Parathyroid adenoma (tissue), 2 donors: Measurements from ENCODE around the gene LRRC4C.

Source experiments
- H2AFZ ChIP-seq: fragments of 300-600 bp; sonication (generic); one replicate; pipeline ENCODE4 v1.7.0; 2017; ENCODE audit warnings: antibody characterized with exemption, mild to moderate bottlenecking
- H3K27ac ChIP-seq: fragments of 300-600 bp; sonication (generic); one replicate; pipeline ENCODE4 v1.7.0; 2017
- H3K27me3 ChIP-seq: fragments of 300-600 bp; sonication (generic); one replicate; pipeline ENCODE4 v1.7.0; 2017; ENCODE audit warnings: low read length; ENCODE audit not compliant: control insufficient read depth, insufficient read depth
- H3K36me3 ChIP-seq: fragments of 300-600 bp; sonication (generic); one replicate; pipeline ENCODE4 v1.7.0; 2017; ENCODE audit warnings: low read length; ENCODE audit not compliant: control insufficient read depth, insufficient read depth
- H3K4me1 ChIP-seq: fragments of 300-600 bp; sonication (generic); one replicate; pipeline ENCODE4 v1.7.0; 2017; ENCODE audit warnings: control low read depth
- H3K4me2 ChIP-seq: fragments of 300-600 bp; sonication (generic); one replicate; pipeline ENCODE4 v1.7.0; 2017; ENCODE audit warnings: low read length
- H3K4me3 ChIP-seq: fragments of 300-600 bp; sonication (generic); one replicate; pipeline ENCODE4 v1.7.0; 2017; ENCODE audit warnings: low read depth, low read length
- H3K79me2 ChIP-seq: fragments of 300-600 bp; sonication (generic); one replicate; pipeline ENCODE4 v1.7.0; 2017; ENCODE audit warnings: control low read depth
- H3K9ac ChIP-seq: fragments of 300-600 bp; sonication (generic); one replicate; pipeline ENCODE4 v1.7.0; 2017; ENCODE audit warnings: mild to moderate bottlenecking
- H3K9me3 ChIP-seq: fragments of 300-600 bp; sonication (generic); one replicate; pipeline ENCODE4 v1.7.0; 2017; ENCODE audit warnings: low read length; ENCODE audit not compliant: control insufficient read depth
- CTCF ChIP-seq: fragments of 300-600 bp; sonication (generic); IDR thresholded peaks from one replicate; pipeline ENCODE4 v1.7.0; 2017; ENCODE audit warnings: antibody characterized with exemption, mild to moderate bottlenecking
- donor health status: primary hyperparathyroidism.

The LRRC4C gene

GRCh38 chr11:40129266-40129665 lies 1330.2 kb downstream of the LRRC4C start:
- TF ChIP-seq CTCF, result no peak
- Histone ChIP-seq H3K4me2 (no peak overlapping the region), H3K4me1 (no peaks in the 10 kb centered on the region), H3K9ac (no peak overlapping the region), H3K27ac (no peak overlapping the region), H3K27me3 (no peaks in the 10 kb centered on the region), H3K4me3 (no peak overlapping the region), H3K79me2 (no peaks in the 10 kb centered on the region), H3K9me3 (no peaks in the 10 kb centered on the region), H2AFZ (no peak overlapping the region), H3K36me3 (no peaks in the 10 kb centered on the region)

- no peak overlapping the region for H2AFZ ChIP-seq
- no peak overlapping the region for H3K4me2 ChIP-seq
- no peak overlapping the region for H3K4me3 ChIP-seq
- no peaks in the 10 kb centered on the region for H3K4me1 ChIP-seq
- H3K27ac ChIP-seq, result no peak overlapping the region
- no peaks in the 10 kb centered on the region for H3K9me3 ChIP-seq
- no peaks in the 10 kb centered on the region for H3K79me2 ChIP-seq
- no peak overlapping the region for H3K9ac ChIP-seq
- no peak for TF ChIP-seq CTCF
- no peaks in the 10 kb centered on the region for H3K27me3 ChIP-seq
- no peaks in the 10 kb centered on the region for H3K36me3 ChIP-seq
These were observed 1334.4 kb downstream of the LRRC4C start for GRCh38 chr11:40125054-40125453.

- Histone ChIP-seq H3K4me1 (no peaks in the 10 kb centered on the region), H3K27me3 (no peaks in the 10 kb centered on the region), H3K9me3 (no peaks in the 10 kb centered on the region), H3K27ac (no peak overlapping the region), H3K4me3 (no peak overlapping the region), H3K79me2 (no peaks in the 10 kb centered on the region), H3K4me2 (no peak overlapping the region), H2AFZ (no peak overlapping the region), H3K9ac (no peak overlapping the region), H3K36me3 (no peaks in the 10 kb centered on the region)
- no peak for TF ChIP-seq CTCF
These were observed 1339.8 kb downstream of the LRRC4C start for GRCh38 chr11:40119661-40120060.

- no peak overlapping the region for H3K27ac ChIP-seq
- H3K9ac ChIP-seq, result no peak overlapping the region
- no peaks in the 10 kb centered on the region for H3K27me3 ChIP-seq
- no peaks in the 10 kb centered on the region for H3K79me2 ChIP-seq
- TF ChIP-seq CTCF, result no peak
- no peaks in the 10 kb centered on the region for H3K9me3 ChIP-seq
- no peak overlapping the region for H3K4me3 ChIP-seq
- no peaks in the 10 kb centered on the region for H3K4me1 ChIP-seq
- H2AFZ ChIP-seq, result no peak overlapping the region
- no peaks in the 10 kb centered on the region for H3K36me3 ChIP-seq
- H3K4me2 ChIP-seq, result no peak overlapping the region
These were observed 1340.7 kb downstream of the LRRC4C start for GRCh38 chr11:40118780-40119179.

- Histone ChIP-seq H3K36me3 (no peaks in the 10 kb centered on the region), H3K27me3 (no peaks in the 10 kb centered on the region), H3K79me2 (no peaks in the 10 kb centered on the region), H3K27ac (no peak overlapping the region), H3K4me3 (no peak overlapping the region), H3K4me1 (no peaks in the 10 kb centered on the region), H3K9ac (no peak overlapping the region), H3K4me2 (no peak overlapping the region), H3K9me3 (no peaks in the 10 kb centered on the region), H2AFZ (no peak overlapping the region)
- no peak for TF ChIP-seq CTCF
These were observed 1341.4 kb downstream of the LRRC4C start for GRCh38 chr11:40118026-40118425.
